ENCODE data around the gene PRDM16.

PRDM16 gene

DNA sequence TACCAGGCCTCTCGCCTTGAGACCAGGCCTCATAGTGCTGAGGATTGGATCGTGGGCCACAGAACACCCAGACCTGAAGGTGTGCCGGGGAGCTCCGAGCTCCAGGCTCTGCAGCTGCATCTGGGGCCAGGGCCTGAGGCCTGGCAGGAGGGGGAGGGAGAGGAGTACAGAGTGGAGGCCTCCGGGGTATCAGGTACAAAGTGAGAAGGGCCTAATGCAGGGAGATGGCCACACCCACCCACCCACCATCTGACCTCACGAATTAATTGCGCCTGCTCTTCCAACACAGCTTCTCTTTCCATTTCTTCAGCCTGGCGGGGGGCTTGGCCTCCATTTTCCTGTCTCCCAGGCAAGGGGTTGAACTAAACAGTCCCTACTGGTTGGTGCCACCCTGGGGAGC lies 286.1 kb downstream of the PRDM16 start:
- DNase-seq (ENCODE audit: low read depth in 2 of 2) = no peak

DNA sequence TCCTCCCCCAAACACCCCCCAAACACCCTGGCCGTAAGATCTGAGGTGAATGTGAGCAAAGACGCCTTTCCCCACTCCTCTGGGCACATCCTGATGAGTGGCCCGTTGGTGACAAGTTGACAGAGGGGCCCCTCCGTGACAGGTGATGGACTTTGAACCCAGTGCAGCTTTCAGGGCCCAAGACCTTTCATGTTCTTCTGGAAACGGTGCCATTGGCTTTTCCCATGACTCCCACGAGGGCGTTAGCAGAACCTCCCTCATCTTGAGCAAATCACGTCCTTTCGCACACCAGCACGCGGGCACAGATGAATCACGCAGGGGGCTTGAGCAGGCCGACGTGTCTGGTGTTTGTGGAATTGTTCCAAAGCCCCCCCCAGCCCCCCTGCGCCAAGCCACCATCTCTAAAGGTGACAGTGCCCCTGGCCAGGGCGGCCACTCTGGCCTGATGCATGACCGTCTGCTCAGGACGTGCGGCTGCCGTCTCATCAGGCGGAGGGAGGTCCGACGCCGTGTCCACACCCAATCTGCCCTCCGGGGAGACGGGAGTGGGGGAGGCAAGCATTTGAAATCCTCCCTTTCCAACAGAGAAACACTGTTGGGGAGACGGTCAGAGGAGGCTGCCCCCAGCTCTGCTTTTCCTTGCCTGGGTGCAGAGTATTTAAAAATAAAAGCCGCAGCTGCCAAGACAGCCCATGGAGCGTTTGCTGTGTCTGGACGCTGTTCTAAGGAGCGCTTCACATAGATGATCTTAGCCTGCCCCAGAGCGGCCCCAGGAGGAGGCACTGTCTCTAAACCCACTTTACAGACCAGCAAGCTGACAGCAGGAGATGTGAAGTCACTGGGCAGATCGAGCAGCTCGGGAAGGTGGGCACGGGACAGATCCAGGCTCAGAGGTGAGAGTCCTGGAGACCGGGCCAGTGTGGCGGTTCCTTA lies 287.2 kb downstream of the PRDM16 start:
- no peak for DNase-seq (ENCODE audit: low read depth in 2 of 2)

DNA sequence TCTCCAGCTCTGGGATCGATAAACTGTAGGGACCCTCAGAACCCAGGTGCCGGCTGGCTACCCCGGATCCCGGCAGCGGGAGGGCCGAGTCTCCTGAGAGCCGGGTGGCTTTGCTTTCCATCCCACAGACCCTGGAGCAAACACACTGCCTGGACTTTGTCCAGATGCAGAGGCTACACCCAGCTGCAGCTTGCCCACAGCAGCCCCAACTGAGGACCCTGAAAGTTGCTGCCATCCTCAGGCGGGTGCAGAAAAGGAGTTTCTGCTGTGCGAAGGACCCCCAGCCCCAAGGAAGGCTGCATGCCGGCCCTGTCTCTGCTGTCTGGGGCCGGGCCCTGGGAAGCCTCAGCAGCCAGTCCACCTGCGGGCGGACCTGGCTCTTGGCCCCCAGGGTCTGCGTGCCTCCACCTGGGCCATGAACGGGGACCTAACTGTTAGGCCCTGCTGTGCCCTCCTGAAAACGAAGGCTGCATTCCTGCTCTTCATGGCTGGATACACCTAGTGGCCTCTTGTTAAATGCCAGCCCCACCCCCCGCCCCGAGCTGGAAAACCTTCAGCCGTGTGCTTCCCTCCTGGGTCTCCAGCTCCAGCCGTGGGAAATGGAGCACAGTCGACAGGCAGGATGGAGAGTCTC lies 287.9 kb downstream of the PRDM16 start:
- no peak for DNase-seq (ENCODE audit: low read depth in 2 of 2)

DNA sequence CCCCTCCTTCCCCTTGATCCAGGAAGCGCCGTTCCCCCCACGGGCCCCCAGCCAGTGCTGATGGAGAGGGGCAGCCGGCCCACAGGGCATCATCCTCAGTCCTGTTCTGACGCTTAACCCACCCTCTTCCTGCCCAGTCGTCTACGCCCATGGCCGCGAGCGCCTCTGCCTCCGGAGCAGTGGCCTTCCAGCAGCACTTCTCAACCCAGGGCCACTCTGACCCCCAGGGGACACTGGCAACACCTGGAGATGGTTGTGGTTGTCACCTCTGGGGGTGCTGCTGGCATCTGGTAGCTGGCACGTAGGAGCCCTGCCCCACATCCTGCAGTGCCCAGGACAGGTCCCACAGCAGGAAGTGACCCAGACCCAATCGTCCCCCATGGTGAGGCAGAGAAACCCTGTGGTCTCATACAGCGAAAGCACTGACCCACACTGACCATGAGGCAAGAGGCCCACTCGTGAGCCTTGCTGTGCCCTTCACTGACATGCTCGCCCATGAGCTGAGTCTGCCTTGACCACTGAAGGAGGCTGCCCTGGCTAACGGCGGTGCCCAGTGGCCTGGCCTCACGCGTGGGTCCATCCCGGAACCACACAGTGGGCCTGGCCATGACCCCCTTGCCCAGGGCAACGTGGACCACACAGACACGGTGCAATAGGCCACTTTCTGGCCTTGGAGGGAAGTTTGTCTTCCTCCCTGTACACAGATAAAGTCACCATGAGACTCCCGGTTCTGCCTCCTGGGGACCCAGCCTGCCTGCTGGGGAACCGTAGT lies 288.7 kb downstream of the PRDM16 start:
- DNase-seq (ENCODE audit: low read depth in 2 of 2) = no peak

DNA sequence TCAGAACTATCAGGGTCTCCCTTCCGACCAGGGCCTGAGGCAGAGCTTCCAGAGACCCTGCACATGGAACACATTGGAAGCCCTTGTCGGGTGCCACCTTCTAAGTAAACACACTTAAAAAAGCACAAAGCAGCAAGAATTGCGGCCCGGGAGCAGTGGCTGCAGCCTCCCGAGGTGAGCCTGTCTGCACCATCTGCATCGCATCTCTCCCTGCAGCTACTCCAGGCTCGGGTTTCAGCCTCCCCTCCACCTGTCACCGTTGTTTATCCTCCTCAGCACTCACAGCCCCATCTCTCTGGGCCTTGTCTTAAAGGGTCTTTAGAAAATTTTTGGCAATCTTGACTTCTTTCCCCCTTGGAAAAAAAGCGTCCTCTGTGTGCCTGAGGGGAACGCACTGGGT lies 290.3 kb downstream of the PRDM16 start:
- DNase-seq (ENCODE audit: low read depth in 2 of 2) = no peak

DNA sequence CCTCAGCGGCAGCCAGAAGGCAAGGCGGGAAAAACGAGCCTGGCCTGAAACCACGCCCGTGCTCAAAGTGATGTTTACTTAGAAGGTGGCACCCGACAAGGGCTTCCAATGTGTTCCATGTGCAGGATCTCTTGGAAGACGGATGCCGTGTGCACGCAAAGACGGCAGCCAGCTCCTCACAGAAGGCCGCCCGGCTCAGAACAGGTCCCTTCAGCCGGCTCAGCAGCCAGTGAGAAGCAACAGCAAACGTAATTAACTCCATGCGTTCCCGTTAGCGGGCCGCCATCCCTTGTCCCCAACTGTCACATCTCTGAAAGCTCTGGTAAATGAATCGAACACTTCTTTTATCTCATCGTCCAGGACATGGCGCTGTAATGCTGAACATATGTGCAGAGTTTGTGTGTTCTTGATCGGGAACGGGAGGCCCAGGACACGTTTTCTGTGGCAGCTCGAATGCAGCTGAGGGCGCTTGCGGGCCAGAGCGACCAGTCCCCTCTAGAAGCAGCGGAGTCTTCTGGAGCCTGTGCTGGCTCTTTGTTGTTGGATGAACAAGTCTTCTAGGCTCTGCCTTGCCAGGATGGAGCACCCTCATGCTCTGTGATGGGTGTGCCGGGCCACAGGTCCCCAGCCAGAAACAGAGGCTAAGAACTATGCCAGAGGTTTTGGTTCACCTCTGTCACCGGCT lies 290.9 kb downstream of the PRDM16 start:
- no peak for DNase-seq (ENCODE audit: low read depth in 2 of 2)

DNA sequence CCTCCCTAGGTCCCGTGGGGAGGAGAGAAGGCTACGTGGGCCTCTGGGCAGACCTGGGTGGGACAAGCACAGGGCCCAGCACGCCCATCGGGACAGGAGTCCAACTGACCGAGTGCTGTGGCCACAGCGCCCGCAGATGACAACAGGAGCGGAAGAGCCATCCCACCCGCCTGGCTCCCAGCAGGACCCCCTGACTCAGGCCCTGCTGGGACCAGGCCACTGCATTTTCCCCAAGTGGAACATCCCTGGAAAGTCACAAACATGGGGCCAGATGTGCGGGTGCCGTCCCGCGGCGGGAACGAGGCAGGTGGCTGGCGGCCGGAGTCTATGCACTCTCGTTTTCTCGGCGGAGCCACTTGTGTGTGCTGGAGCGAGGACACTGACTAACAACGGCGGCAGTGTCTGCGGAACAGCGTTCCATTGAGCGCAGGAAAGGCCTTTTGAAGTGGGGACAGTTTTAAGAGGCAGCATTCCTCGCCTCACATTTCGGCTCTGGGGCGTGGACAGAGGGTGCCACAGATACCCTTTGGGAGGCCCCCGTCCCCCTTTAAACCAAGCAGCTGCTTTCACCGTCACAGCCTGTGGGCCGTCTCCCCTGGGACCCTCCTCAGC lies 291.7 kb downstream of the PRDM16 start:
- DNase-seq (ENCODE audit: low read depth in 2 of 2) = no peak

DNA sequence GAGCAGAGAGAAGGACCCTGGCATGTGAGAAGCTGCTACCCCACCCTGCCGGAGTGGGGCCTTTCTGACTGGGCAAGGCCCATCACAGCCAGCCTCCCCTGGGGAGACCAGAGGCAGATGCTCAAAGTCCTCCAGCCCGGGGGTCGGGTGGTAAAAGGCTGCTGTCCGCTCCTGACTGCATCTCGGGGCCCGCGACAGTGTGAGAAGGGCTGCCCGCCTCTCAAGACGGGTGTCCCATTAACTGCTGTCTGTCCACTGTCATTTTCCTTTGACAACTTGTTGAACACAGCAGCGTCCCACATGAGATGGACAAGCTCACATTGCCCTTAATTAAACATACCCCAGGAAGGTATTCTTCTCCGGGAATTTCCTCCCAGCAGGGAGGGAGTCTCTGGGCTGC lies 294.0 kb downstream of the PRDM16 start:
- DNase-seq (ENCODE audit: low read depth in 2 of 2) = no peak

DNA sequence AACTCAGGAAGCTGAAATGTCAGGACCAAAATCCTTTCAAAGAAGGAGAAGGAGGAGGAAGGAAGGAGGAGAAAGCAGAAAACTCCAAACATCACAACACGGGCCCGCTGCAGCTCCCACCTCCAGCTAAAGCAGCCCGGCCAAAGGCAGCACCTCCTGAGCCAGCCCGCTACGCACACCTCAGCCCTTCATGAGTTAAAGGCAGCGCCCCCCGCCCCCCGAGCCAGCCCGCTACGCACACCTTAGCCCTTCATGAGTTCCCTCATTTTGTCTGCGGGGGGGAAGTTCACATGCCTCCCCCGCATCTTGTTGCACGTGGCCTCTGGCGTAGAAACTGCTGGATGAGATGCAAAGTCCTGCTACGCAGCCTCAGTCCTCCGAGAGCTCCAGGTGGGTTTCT lies 294.8 kb downstream of the PRDM16 start:
- DNase-seq (ENCODE audit: low read depth in 2 of 2) = no peak

DNA sequence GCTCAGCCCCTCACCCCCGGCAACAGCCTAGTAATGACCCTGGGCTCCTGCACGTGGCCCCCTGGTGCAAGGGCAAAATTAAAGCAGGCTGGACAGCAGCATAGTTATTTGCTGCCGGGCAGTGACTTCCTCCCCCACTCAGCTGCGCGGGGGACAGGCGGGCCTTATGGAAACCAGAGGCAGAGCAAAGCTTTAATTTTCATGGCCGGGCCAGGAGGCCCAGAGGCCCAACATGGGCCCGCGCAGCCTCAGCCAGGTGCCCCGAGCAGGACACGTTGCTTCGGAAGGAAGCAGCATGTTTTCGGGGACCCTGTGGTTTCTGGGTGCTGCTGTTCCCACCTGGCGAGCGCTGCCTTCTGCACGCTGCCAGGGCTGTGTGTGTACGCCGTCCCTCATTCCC lies 295.5 kb downstream of the PRDM16 start:
- DNase-seq (ENCODE audit: low read depth in 2 of 2) = no peak

DNA sequence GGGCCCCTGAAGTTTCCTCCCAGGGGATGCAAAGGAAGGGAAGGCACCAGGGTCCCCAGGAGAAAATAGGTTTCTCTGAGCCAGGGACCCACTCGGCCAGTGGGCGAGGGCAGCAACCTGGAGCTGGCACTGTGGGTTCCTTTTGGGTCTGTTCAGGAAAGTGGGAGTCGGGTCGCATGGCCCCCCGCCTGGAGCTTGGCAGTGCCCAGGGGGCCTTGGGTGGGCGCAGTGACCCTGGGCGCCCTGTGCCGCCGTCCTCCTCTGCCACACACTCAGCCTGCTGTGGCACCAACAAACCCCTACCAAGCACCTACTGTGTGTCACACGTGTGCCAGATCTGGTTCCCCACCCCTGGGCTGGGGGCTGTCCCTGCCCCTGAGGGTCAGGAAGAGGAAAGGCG lies 296.0 kb downstream of the PRDM16 start:
- no peak for DNase-seq (ENCODE audit: low read depth in 2 of 2)

DNA sequence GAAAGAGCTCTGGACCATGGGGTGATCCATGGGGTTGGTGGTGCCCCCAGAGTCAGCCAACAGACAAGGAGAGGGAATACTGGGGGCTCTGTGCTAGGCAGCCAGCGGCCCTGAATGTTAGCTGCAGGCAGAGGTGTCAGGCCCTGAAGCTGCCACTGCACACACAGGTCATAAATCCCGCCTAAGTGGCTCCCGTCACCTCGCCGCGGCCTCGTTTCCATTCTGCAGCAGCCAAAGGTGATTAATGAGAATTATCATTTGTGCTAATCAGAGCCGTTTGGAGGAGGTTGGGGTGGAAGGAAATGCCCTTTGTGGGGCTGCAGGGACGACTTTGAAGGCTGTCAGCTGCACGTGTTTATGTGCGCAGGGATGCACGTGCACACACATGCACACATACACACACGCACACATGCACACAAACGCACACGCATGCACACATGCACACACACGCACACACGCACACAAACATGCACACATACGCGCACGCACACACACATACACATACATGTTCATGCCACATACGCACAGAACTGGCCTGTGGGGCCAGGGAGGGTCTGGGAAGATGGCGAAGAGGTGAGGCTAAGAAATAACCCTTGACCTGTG lies 296.6 kb downstream of the PRDM16 start:
- DNase-seq (ENCODE audit: low read depth in 2 of 2) = no peak

DNA sequence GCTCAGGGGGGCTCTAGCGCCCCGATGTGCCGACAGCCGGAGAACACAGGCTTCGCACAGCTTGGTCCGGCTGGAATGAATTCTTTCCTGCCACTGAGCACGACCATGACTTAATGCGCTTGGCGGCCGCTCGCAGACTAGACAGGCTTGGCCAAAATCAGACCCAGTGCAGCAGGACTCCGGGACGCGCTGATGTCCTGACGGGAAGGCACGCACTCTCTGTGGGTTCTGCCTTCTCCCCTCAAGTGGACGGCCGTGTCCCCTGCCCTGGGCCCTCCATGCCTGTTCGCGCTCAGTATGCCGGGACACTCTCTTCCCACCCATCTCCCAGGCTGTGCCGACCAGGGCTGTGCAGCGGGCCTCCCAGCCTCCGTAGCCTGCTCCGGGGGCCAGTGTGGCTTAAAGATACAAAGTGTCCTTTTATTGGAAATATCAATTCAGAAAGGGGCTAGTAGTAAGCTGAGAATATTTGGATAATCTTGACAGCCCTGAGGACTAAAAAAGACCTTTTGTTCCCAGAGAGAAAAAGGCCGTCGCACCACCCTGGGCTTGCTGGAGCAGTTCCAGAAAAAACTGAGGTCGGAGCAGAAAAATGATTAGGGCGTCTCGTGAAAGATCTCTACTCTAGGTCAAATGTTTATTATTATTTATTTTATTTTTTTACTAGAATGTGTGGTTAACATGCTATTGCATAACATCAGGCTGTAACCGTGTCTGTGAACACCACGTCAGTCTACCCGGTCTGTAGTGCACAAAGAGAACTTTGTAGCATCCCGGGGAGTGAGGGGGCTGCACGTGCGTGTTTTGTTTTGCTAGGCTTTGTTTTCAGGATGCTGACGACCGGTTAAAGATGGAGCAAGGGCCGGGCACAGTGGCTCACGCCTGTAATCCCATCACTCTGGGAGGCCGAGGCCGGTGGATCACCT lies 297.4 kb downstream of the PRDM16 start:
- no peak for DNase-seq (ENCODE audit: low read depth in 2 of 2)

DNA sequence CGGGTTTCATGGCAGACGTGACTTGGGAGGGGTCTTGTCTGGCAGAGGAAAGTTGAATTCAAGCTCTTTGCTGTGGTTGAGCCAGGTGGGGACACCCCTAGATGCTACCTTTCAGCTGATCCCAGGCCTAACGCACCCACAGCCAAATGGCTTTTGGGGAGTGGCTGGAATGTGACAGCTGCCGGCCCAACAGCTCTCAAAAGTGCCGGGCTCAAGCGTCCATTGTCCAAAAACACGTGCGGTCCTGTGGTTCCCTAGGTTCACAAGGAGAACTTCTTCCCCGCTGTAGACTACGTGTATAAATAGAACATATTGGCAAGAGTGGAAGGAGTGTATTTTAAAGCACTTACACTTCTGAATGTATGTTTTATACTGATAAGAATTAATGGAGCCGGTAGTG lies 298.4 kb downstream of the PRDM16 start:
- no peak for DNase-seq (ENCODE audit: low read depth in 2 of 2)

DNA sequence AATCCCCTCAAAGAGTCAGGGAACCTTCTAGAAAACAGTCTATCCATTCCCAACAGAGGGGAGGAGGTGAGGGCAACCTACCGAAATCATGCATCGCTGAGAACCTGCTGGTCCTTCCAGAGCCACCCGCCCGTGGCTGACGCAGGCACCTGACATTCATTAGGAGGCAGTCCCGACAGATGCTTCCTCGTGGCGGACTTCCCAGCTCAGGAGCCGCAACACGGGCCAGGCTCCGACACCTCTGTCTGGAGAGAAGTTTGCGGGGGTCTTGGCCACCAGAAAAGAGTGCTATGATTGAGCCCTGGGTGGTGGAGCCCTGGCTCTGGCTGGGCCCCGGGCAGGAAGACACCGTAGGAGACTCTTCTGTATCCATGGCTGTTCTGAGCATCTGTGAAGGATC lies 299.1 kb downstream of the PRDM16 start:
- DNase-seq (ENCODE audit: low read depth in 2 of 2) = no peak

DNA sequence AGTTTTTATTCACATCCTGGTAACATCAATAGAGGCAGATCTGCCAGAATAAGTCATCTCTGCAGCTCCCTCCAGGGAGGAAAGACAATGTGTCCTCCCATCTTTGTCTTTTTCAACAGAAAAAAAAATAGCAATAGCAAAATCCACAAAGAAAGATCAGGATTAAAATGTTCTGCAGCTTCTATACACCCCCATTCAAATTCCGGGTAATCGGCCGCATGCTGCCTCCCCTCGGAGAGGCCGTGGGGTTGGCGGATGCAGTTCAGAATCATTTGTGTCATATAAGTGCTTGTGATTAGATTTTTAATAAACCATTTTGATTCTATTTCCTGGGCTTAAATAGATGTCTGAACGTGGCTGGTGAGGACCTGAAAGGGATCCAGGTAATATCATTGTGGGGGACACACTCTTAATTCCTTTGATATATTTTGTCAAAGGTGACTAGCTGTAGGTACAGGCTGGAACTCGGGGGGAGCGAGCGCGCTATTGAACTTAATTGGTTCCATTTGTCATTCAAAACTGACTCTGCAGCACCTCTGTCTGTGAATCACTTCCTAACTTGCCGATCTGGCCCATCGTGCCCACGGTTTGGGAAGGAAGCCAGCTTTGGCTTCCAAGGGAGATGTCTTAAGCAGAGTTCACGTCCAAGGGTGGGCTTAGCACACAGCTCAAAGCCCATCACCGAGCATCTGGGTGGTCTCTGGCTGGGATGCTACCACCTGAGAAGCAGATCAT lies 299.9 kb downstream of the PRDM16 start:
- DNase-seq (ENCODE audit: low read depth in 2 of 2) = no peak

DNA sequence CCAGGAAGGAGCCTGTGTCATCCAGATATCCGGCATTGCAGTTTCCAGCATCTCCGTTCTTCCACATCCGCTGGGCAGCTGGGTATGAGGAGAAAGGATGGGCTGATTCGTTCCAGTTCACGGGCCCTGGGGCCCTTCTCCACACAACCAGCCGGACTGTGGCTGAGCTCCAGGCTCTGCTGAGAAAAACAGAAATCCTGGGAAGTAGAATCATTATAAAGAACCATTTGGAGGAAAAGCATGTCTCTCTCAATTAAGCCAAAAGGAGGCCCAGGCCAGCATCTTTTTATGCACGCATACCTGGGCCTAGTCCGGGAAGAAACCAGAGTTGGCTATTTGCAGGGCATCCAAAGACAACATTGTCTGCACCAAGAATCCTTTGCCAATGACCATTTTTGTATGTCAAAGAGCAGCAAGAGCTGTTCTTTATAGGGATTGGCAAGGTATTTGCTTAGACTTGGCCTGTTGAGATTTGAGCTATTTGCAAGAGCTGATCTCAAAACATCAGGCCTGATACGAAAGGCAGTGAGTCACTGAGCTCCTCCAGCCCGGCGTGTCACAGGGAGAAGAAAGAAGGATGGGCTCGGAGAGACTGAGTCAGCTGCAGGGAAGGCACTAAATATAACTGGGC lies 300.6 kb downstream of the PRDM16 start:
- no peak for DNase-seq (ENCODE audit: low read depth in 2 of 2)

DNA sequence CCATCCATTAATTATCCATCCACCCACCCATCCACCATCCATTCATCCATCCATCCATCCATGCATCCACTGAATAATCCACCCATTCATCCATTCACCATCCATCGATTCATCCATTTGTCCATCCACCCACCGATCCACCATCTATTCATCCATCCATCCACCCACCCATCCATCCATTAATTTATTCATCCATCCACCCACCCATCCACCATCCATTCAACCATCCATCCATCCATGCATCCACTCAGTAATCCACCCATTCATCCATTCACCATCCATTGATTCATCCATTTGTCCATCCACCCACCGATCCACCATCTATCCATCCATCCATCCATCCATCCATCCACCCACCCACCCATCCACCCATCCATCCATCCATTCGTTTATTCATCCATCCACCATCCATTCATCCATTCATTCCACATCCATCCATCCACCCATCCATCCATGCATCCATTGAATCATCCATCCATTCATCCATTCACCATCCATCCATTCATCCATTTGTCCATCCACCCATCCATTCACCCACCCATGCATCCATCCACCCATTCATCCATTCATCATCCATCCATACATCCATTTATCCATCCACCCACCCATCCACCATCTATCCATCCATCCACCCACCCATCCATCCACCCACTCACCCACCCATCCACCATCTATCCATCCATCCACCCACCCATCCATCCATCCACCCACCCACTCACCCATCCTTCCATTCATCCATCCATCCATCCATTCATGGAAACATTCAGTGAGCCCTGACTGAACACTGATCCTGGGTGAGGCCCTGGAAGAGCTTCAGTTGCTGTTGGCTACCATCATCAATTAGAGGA lies 302.1 kb downstream of the PRDM16 start:
- DNase-seq (ENCODE audit: low read depth in 2 of 2) = no peak

All from stimulated activated CD4-positive, alpha-beta T cell treated with anti-CD3 and anti-CD28 coated beads, Interleukin-1b, Interleukin-23, amount 100 ng/mL, for 4 hours (primary cell).